Activated CD4-positive, alpha-beta T cell treated with anti-CD3 and anti-CD28 coated beads for 36 hours (primary cell): ENCODE measurements around the gene COX17. TPM values are rescaled to one million over a fixed set of nuclear protein-coding genes. Genes with fewer than 3 reads are reported as not detected.

Experiments
- ATAC-seq: fragments of 200-7000 bp; cut with Tn5 transposase; one replicate; pipeline ENCODE4 v1.10.0; 2021; ENCODE audit warnings: mild to moderate bottlenecking, moderate library complexity
- CTCF ChIA-PET: fragments of 350-600 bp; sonication (Branson Sonifier 250); formaldehyde crosslinking; loops from one replicate; lab custom pipeline; 2021; ENCODE audit warnings: antibody characterized with exemption; lab: Charles Lee
- POLR2A ChIA-PET: fragments of 350-600 bp; sonication (Branson Sonifier 250); formaldehyde crosslinking; loops from one replicate; lab custom pipeline; 2021; ENCODE audit warnings: antibody characterized with exemption, inconsistent platforms; lab: Charles Lee
- DNase-seq: peaks from one replicate; pipeline ENCODE4 v3.0.0-alpha.2; 2020
- H3K27ac Mint-ChIP-seq: one replicate; pipeline ENCODE4 v1.8.0; 2021; ENCODE audit warnings: mixed read lengths
- H3K27me3 Mint-ChIP-seq: one replicate; pipeline ENCODE4 v1.8.0; 2021; ENCODE audit warnings: mixed read lengths
- H3K36me3 Mint-ChIP-seq: one replicate; pipeline ENCODE4 v1.8.0; 2021; ENCODE audit warnings: low read depth, mixed read lengths
- H3K4me1 Mint-ChIP-seq: one replicate; pipeline ENCODE4 v1.8.0; 2021; ENCODE audit warnings: mixed read lengths
- H3K4me3 Mint-ChIP-seq: one replicate; pipeline ENCODE4 v1.8.0; 2021; ENCODE audit warnings: mild to moderate bottlenecking, moderate library complexity, mixed read lengths
- H3K9me3 Mint-ChIP-seq: one replicate; pipeline ENCODE4 v1.8.0; 2021; ENCODE audit warnings: low read depth, mixed read lengths
- intact Hi-C, 2 experiments: fragments of 100-400 bp; cut with DNase I in 1 of 2; cut with micrococcal nuclease in 1 of 2; formaldehyde crosslinking; loops; one replicate each; pipeline versions ENCODE4 v1.14.2 to v1.15.1; 2022 to 2024; cut with DNase I, micrococcal nuclease
- total RNA-seq, 2 experiments: library from RNA; stranded (reverse); gene quantifications; one replicate each; pipeline ENCODE4 v1.2.3, GENCODE V29; 2021

COX17 gene
- total RNA-seq, 2 experiments from 2014 or later = 69.5 to 82.8 TPM

DNA sequence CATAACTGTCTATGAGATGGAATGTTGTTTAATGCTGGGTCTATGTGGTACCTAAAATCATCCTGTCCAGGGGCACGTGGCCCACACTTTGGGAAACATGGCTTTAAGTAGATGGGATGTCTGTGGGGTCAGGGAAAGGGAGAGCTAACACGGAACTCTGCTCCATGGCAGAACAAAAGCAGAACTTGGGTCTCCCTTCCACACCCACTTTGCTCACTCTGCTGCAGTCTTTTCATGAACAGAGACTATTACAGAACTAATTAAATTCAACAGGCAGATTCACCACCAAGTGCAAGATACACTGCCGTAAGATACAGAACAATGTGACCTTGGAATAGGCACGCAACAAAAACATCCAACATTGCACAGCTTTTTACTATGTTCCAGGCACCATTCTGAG, 45.0 kb downstream of the COX17 start:
- H3K9me3 Mint-ChIP-seq = no peaks in the 10 kb centered on the region
- no peak for DNase-seq
- ChIA-PET CTCF (no interaction called here), POLR2A (no interaction called here)
- H3K4me3 Mint-ChIP-seq = no peak overlapping the region
- no peak overlapping the region for H3K27ac Mint-ChIP-seq
- ATAC-seq = no peak
- peaks cover 1% of the 10 kb centered on the region for H3K36me3 Mint-ChIP-seq
- intact Hi-C loops = no loop called here
- peaks cover 13% of the 10 kb centered on the region for H3K27me3 Mint-ChIP-seq
- peaks cover 16% of the 10 kb centered on the region for H3K4me1 Mint-ChIP-seq

DNA sequence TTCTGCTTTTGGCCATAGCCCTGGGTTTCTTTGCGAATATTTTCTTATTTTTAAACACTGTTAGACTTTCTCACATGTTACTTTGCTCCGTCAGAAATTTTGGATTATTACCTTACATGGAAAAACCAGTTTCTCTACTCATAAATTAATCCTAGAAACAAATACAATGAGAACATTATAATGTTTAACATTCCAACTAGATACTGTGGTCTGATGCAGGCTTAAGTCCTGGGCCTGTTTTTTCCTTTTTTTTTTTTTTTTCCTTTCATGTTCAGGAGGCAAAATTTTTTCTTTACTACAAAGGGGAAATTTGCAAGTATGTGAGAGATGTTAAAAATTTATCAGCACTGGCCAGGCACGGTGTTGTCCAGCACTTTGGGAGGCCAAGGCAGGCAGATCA, 45.7 kb downstream of the COX17 start:
- ATAC-seq (no peak), DNase-seq (no peak)
- Mint-ChIP-seq H3K27ac (no peak overlapping the region), H3K4me3 (no peak overlapping the region), H3K27me3 (peaks cover 17% of the 10 kb centered on the region), H3K36me3 (peaks cover 1% of the 10 kb centered on the region), H3K9me3 (no peaks in the 10 kb centered on the region), H3K4me1 (peaks cover 16% of the 10 kb centered on the region)
- CTCF ChIA-PET = no interaction called here
- intact Hi-C loops = no loop called here
- POLR2A ChIA-PET = no interaction called here

DNA sequence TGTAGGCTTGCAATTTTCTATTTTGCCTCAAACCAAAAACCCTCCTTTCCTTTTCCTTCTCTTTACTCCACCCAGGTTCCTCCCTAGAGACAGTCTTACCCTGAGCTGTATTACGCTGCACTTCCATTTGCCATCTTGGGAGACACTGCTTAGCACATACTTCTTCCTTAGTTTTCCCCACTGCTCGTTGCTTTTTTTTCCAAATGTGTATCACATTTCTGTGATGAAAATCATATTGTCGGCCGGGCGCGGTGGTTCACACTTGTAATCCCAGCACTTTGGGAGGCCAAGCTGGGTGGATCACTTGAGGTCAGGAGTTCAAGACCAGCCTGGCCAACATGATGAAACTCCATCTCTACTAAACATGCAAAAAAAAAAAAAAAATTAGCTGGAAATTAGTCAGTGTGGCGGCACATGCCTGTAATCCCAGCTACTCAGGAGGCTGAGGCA, 46.3 kb downstream of the COX17 start:
- Mint-ChIP-seq H3K4me1 (peaks cover 16% of the 10 kb centered on the region), H3K27ac (peak overlapping the region; percentile 11), H3K27me3 (peaks cover 21% of the 10 kb centered on the region), H3K36me3 (no peaks in the 10 kb centered on the region), H3K4me3 (no peak overlapping the region), H3K9me3 (no peaks in the 10 kb centered on the region)
- CTCF ChIA-PET = no interaction called here
- POLR2A ChIA-PET = no interaction called here
- DNase-seq (no peak), ATAC-seq (no peak)
- intact Hi-C loops = no loop called here

DNA sequence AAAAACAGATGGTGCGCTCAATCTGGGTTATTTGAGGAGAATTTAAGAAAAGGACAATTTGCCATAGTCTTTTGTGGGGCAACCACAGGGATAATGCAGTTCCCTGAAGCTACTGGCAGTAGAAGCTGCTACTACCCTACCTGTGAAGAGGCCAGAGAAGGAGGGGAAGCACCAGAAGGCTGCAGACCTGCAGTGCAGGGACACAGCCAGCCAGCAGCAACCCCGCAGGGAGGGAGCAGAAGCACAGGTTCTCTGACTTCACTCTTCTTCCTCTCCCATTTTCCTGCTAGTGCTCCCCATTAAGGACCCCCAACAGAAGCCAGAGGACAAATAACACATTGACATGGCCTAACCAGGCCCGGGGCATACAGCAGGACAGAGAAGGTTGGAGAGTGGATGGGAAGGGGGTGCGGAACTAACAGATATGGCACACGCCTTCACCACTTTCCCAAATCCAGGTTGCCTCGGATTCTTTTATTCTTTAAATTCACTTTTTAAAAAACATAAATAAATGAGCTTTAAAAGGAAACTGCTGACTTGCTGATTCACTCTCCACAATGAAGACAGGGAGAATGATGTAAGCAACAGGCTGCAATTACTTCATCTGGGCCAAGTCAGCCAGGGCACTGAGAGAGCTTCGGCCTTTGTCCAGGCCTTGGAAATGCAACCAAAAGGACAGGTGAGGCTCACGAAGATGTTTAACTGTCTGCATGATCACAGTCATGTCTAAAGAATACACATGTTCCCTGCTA, 46.9 kb downstream of the COX17 start:
- intact Hi-C loops = no loop called here
- ChIA-PET CTCF (no interaction called here), POLR2A (no interaction called here)

DNA sequence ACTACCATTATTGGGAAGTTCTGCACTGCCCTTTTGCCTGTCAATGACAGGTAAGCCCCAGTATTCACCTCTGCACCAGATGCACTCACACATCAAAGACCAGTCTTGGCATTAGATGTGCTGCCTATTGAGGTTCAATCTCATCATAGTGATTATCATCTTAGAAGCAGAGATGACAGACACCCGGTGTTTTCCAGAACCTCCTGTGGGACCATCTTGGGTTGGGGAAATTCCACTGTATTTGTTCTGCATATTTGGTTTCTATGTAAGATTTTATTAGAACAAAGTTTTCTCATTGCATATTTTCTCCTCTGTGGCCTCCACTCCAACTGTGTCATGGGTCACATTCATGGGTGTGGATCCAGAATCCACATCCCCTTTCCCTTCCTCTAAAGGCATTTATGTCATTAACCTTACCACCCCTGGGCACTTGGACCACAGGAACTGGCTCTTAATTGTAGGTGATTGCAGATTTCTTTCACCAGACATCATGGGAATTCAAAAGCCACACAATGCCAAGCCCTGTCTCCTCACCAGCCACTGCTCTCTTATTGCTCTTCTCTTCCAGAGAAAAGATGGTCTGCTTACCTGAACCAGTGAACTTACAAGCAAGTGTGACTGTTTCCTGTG, 48.3 kb downstream of the COX17 start:
- Mint-ChIP-seq H3K4me3 (no peak overlapping the region), H3K36me3 (no peaks in the 10 kb centered on the region), H3K27ac (no peak overlapping the region), H3K9me3 (no peaks in the 10 kb centered on the region), H3K27me3 (peaks cover 27% of the 10 kb centered on the region), H3K4me1 (peaks cover 16% of the 10 kb centered on the region)
- POLR2A ChIA-PET = no interaction called here
- DNase-seq = no peak
- peak; percentile 28 for ATAC-seq
- intact Hi-C loops = no loop called here
- CTCF ChIA-PET = no interaction called here

More for the DNA sequence above, 46.9 kb downstream of the COX17 start:
- no peak for ATAC-seq
- Mint-ChIP-seq H3K4me3 (no peak overlapping the region), H3K36me3 (no peaks in the 10 kb centered on the region), H3K4me1 (peaks cover 16% of the 10 kb centered on the region), H3K27me3 (peaks cover 24% of the 10 kb centered on the region), H3K9me3 (no peaks in the 10 kb centered on the region), H3K27ac (no peak overlapping the region)
- no peak for DNase-seq

DNA sequence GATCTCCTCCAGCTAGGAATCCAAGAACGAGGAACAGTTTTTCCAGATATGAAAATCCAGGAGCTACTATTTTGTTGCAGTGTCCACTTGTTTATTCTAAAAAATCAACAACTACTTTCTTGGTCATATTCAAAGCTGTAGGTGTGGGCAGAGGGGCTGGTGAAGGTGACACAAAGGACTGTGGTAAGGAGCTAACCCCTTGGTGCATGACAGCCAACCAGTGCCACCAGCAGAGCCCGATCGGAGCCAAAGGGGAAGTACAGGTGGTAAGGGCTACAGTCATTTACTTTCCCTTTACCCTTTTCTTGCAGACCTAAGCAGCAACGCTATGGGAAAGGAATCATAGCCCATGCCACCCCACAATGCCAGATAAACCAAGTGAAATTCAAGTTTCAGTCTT, 48.8 kb downstream of the COX17 start:
- ATAC-seq = peak; percentile 83
- no peaks in the 10 kb centered on the region for H3K36me3 Mint-ChIP-seq

DNA sequence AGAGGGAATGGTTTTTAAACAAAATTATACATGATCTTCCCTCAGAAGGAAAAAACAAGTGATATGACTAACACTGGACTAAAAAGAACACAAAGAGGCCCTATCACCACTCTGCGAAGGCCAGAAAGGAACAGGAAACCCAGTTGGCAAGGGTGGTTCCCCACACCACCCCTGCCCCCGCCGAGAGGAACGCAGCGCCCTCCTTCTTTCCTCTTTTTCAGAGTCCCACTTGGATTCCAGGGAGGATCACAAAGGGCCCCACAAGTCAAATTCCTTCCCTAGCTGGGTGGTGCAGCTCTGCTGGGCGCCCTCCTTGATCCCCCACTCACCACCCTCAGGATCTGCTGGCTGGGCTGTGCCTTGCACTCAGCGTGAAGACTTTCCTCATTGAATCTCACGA, 49.7 kb downstream of the COX17 start:
- Mint-ChIP-seq H3K36me3 (no peaks in the 10 kb centered on the region), H3K4me3 (no peak overlapping the region), H3K9me3 (no peaks in the 10 kb centered on the region), H3K27me3 (peaks cover 27% of the 10 kb centered on the region), H3K27ac (no peak overlapping the region), H3K4me1 (peaks cover 16% of the 10 kb centered on the region)
- ChIA-PET CTCF (interaction anchor here (1.0 kb wide), 1 partner anchor 45 kb away, joined by 3 read pairs; no protein-coding TSS in a partner anchor), POLR2A (no interaction called here)
- DNase-seq (no peak), ATAC-seq (no peak)
- intact Hi-C loops = no loop called here

More for the DNA sequence above, 48.8 kb downstream of the COX17 start:
- H3K9me3 Mint-ChIP-seq = no peaks in the 10 kb centered on the region
- no peak overlapping the region for H3K27ac Mint-ChIP-seq
- H3K27me3 Mint-ChIP-seq = peaks cover 27% of the 10 kb centered on the region
- no peak overlapping the region for H3K4me3 Mint-ChIP-seq
- H3K4me1 Mint-ChIP-seq = peaks cover 16% of the 10 kb centered on the region
- intact Hi-C loops = no loop called here
- ChIA-PET CTCF (no interaction called here), POLR2A (no interaction called here)
- peak; percentile 62 for DNase-seq

DNA sequence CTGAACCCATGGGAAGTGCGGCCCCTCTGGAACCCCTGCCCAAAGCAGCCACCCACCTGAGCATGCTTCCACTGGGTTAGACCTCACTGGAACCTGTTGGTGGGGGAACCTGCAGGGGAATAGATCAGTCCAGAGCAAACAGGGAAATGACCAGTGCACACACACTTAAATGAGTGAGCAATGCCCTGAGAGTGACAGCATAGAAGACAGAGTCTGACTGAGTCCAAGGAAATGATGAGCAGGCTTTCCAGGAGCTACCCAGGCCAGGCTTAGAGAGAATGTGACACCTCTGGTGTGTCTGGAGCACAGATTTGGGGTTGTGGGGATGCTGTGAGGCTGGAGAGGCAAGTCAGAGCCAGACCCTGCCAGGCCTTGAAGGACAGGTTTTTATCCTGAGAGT, 51.0 kb downstream of the COX17 start:
- H3K4me3 Mint-ChIP-seq = no peak overlapping the region
- CTCF ChIA-PET = interaction anchor here (0.7 to 1.0 kb wide), 3 partner anchors 33 to 133 kb away, joined by 3 read pairs; no protein-coding TSS in a partner anchor
- POLR2A ChIA-PET = no interaction called here

DNA sequence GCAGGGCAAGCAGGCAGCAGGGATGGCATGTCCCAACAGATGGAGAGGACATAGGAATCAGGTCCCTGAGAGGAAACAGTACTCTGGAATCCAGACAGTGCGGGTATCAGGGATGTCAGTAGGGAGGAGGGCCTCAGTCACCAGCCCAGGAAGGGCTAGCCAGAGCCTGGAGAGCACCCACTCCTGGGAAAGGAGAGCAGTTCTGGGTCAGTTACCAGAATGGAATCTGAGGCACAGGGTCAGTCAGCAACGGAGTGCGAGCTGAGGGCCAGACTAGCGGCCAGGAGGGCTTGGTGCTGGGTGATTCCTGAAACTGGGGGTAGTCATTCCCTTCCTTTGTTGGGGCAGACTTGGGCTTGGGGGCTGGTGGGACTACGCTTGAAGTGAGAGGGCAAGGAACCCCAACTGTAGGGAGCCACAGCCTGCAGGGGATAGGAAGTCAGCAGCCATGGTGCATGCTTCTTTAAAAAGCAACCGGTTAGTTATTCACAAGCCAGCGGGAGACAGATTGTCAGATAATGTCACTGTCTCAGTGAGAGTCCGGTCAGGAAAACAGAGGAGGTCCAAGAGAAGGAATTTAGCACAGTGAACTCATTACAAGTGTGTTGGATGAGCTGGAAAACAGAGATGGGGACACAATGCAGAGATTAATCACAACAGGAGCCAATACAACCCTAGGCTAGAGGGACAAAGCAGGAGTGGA, 51.6 kb downstream of the COX17 start:
- CTCF ChIA-PET = interaction anchor here (0.7 kb wide), 1 partner anchor 132 kb away, joined by 3 read pairs; no protein-coding TSS in a partner anchor
- peaks cover 12% of the 10 kb centered on the region for H3K4me1 Mint-ChIP-seq
- intact Hi-C loops = no loop called here

More for the DNA sequence above, 51.0 kb downstream of the COX17 start:
- Mint-ChIP-seq H3K27ac (no peak overlapping the region), H3K36me3 (no peaks in the 10 kb centered on the region), H3K4me1 (peaks cover 16% of the 10 kb centered on the region), H3K27me3 (peaks cover 27% of the 10 kb centered on the region), H3K9me3 (no peaks in the 10 kb centered on the region)
- ATAC-seq = no peak
- no peak for DNase-seq
- intact Hi-C loops = no loop called here

DNA sequence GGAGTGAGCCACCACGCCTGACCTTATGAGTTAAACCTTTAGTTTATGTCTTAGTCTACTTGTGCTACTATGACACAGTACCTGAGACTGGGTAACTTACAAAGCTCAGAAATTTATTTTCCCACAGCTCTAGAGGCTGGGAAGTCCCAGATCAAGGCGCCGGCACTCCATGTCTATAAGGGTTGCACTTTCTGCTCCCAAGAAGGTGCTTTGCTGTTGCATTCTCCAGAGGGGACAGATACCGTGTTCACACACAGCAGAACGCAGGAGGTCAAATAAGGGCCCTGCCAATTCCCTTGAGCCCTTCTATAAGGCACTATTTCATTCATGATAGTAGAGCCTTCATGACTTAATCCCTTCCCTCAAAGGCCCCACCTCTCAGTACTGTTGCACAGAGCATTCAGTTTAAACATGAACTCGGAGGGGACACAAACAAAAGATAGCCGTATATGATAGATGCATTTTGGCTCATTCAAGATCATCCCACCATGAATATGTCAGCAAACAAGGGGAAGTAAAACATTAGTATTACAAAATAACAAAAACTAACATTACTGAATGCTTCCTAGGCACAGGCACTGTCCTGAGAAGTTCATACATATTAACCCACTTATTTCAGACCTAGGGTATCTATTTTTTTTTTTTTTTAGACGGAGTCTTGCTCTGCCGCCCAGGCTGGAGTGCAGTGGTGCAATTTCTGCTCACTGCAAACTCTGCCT, 53.0 kb downstream of the COX17 start:
- CTCF ChIA-PET = interaction anchor here (0.7 kb wide), 1 partner anchor 251 kb away, joined by 3 read pairs; no protein-coding TSS in a partner anchor
- H3K36me3 Mint-ChIP-seq = no peaks in the 10 kb centered on the region
- no peaks in the 10 kb centered on the region for H3K9me3 Mint-ChIP-seq
- peaks cover 27% of the 10 kb centered on the region for H3K27me3 Mint-ChIP-seq
- no peak overlapping the region for H3K4me3 Mint-ChIP-seq
- intact Hi-C loops = no loop called here
- DNase-seq (no peak), ATAC-seq (no peak)
- no peak overlapping the region for H3K27ac Mint-ChIP-seq
- peaks cover 11% of the 10 kb centered on the region for H3K4me1 Mint-ChIP-seq
- POLR2A ChIA-PET = no interaction called here

More for the DNA sequence above, 51.6 kb downstream of the COX17 start:
- DNase-seq (no peak), ATAC-seq (no peak)
- Mint-ChIP-seq H3K36me3 (no peaks in the 10 kb centered on the region), H3K4me3 (no peak overlapping the region), H3K27ac (no peak overlapping the region), H3K27me3 (peaks cover 27% of the 10 kb centered on the region), H3K9me3 (no peaks in the 10 kb centered on the region)
- POLR2A ChIA-PET = no interaction called here

DNA sequence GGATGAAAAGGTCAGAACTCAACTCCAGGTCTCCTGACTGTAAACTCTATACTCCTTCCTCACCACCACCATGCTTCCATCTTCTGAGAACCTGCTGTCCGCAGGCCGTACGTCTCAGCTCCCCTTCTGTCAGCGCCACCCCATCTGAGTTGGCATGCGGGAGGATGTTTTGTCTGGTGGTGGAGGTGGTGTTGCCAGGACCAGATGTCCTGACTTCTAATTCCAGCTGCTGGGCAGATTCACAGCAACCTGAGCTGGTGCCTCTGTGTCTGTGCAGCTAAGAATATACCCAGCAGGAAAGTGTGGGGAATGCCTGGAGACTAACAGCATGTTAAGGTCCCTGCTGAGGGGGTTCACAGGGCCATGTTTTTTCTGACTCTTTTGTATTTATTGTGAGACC, 56.3 kb downstream of the COX17 start:
- ChIA-PET CTCF (interaction anchor here (0.9 kb wide), 1 partner anchor 16 kb away, joined by 3 read pairs; no protein-coding TSS in a partner anchor), POLR2A (no interaction called here)
- Mint-ChIP-seq H3K36me3 (no peaks in the 10 kb centered on the region), H3K27me3 (peaks cover 8% of the 10 kb centered on the region), H3K4me1 (no peaks in the 10 kb centered on the region), H3K4me3 (no peak overlapping the region), H3K9me3 (no peaks in the 10 kb centered on the region), H3K27ac (no peak overlapping the region)
- no peak for ATAC-seq
- DNase-seq = no peak
- intact Hi-C loops = no loop called here
